Natural killer cell (primary cell): ENCODE results near the gene TMEM234. TPM values are rescaled to one million over a fixed set of nuclear protein-coding genes. Genes with fewer than 3 reads are reported as not detected.
"Not testable (repeated sequence)": the region's sequence is repeated elsewhere in the genome, so short reads cannot be mapped to it uniquely, and the experiment has no call there.

Source experiments
- ATAC-seq, 3 donors: fragments of 150-1000 bp in 2 of 3; fragments of 200-7000 bp in 1 of 3; cut with Tn5 transposase; 1 replicate in 1 of 3; 2 replicates in 2 of 3; pipeline ENCODE4 v1.10.0; 2021; ENCODE audit warnings: mild to moderate bottlenecking in 2 of 3, moderate library complexity in 2 of 3
- DNase-seq, 2 donors: peaks; one replicate each; pipeline versions ENCODE4 v3.0.0 to v3.0.0-alpha.2; 2013 to 2021; ENCODE audit warnings: mixed read lengths in 1 of 2
- H3K27ac ChIP-seq: one replicate; pipeline ENCODE4 v1.5.1; 2013; ENCODE audit warnings: mild to moderate bottlenecking, low read length
- H3K27me3 ChIP-seq: one replicate; pipeline ENCODE4 v1.6.1; 2013; ENCODE audit warnings: low read length; ENCODE audit not compliant: control insufficient read depth, insufficient read depth
- H3K36me3 ChIP-seq: one replicate; pipeline ENCODE4 v1.6.1; 2013; ENCODE audit warnings: low read length; ENCODE audit not compliant: control insufficient read depth, insufficient read depth
- H3K4me1 ChIP-seq: one replicate; pipeline ENCODE4 v1.6.1; 2013; ENCODE audit warnings: low read length; ENCODE audit not compliant: control insufficient read depth, insufficient read depth
- H3K4me3 ChIP-seq: one replicate; pipeline ENCODE4 v1.5.1; 2013; ENCODE audit warnings: low read length
- H3K9me3 ChIP-seq: one replicate; pipeline ENCODE4 v1.6.1; 2013; ENCODE audit warnings: low read length; ENCODE audit not compliant: control insufficient read depth, insufficient read depth
- H3K27ac Mint-ChIP-seq, 2 donors: one replicate each; pipeline ENCODE4 v1.8.0; 2022; ENCODE audit warnings: mild to moderate bottlenecking in 2 of 2, mixed read lengths in 2 of 2, moderate library complexity in 1 of 2
- H3K27me3 Mint-ChIP-seq, 2 donors: one replicate each; pipeline ENCODE4 v1.8.0; 2022; ENCODE audit warnings: low read depth in 2 of 2, mixed read lengths in 2 of 2
- H3K36me3 Mint-ChIP-seq: one replicate; pipeline ENCODE4 v1.8.0; 2022; ENCODE audit warnings: mixed read lengths
- H3K4me1 Mint-ChIP-seq, 2 donors: one replicate each; pipeline ENCODE4 v1.8.0; 2022; ENCODE audit warnings: mixed read lengths in 2 of 2
- H3K4me3 Mint-ChIP-seq: one replicate; pipeline ENCODE4 v1.8.0; 2022; ENCODE audit warnings: mild to moderate bottlenecking, moderate library complexity, mixed read lengths
- H3K9me3 Mint-ChIP-seq, 2 donors: one replicate each; pipeline ENCODE4 v1.8.0; 2022; ENCODE audit warnings: mixed read lengths in 2 of 2
- CTCF ChIP-seq: fragments of 200-600 bp; IDR thresholded peaks from one replicate; pipeline ENCODE4 v1.8.0; 2022; ENCODE audit warnings: antibody characterized with exemption
- WGBS: methylation state at CpG from one replicate; pipeline ENCODE4 v1.1.7; 2013; ENCODE audit warnings: missing lambda C conversion rate; ENCODE audit not compliant: insufficient coverage; 5-methylcytosine and 5-hydroxymethylcytosine counted together
- intact Hi-C: fragments of 100-400 bp; cut with micrococcal nuclease; formaldehyde crosslinking; loops from one replicate; pipeline ENCODE4 v1.14.2; 2022
- total RNA-seq, 4 donors: library from RNA; stranded (reverse); fragments of 120-200 nt in 1 of 4; gene quantifications; one replicate each; pipeline versions ENCODE4 v1.2.3 to v1.2.4, GENCODE V29; 2013 to 2022

TMEM234 gene
- total RNA-seq, 3 donors from 2014 or later (not counting 1 experiment from before 2014, with no cell fraction given), result 22.2 to 27.1 (median 24.7) TPM

- Histone ChIP-seq H3K4me3 (no peak overlapping the region), H3K27ac (no peak overlapping the region)
- 97% methylated on average over 9 of the region's 9 CpGs for WGBS
These were observed 43.7 kb upstream of the TMEM234 start for GRCh38 chr1:32265846-32266245.

DNA sequence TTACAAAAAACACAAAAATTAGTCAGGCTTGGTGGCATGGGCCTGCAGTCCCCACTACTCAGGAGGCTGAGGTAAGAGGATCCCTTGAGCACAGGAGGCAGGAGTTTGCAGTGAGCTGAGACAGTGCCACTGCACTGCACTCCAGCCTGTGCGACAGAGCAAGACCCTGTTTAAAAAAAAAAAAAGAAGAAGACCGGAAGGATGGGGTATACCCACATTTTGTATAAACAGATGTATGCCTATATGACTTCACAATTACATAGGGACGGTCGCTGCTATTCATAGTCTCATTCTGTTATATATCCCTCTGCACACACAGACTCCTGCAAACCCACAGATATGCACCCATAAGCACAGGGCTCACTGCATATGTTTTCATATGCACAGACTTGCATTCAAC lies 41.6 kb upstream of the TMEM234 start:
- H3K4me1 Mint-ChIP-seq, result peaks cover 31 to 39% of the 10 kb centered on the region in 2 donors
- H3K36me3 Mint-ChIP-seq, result no peaks in the 10 kb centered on the region
- no peaks in the 10 kb centered on the region for H3K9me3 ChIP-seq
- ATAC-seq, result peak; percentile 31 to 52 (median 46)
- H3K36me3 ChIP-seq, result peaks cover 11% of the 10 kb centered on the region
- H3K4me3 ChIP-seq, result no peak overlapping the region
- 46% methylated on average over 4 of the region's 4 CpGs for WGBS
- no peaks in the 10 kb centered on the region for H3K9me3 Mint-ChIP-seq
- peak in 1 of 2 donors; percentile 61 for DNase-seq
- peak overlapping the region; percentile 43 for H3K27ac ChIP-seq
- H3K4me3 Mint-ChIP-seq, result peak overlapping the region; percentile 31
- intact Hi-C loops, result loop anchor here (2.0 kb wide), 1 partner anchor 13 kb away; the partner anchor contains the start of gene LCK
- peaks cover 68% of the 10 kb centered on the region for H3K4me1 ChIP-seq
- no peaks in the 10 kb centered on the region for H3K27me3 Mint-ChIP-seq
- peak overlapping the region; percentile 53 to 70 for H3K27ac Mint-ChIP-seq
- H3K27me3 ChIP-seq, result no peaks in the 10 kb centered on the region
- TF ChIP-seq CTCF, result no peak

More at GRCh38 chr1:32265846-32266245, 43.7 kb upstream of the TMEM234 start:
- Mint-ChIP-seq H3K4me3 (no peak overlapping the region), H3K27me3 (no peaks in the 10 kb centered on the region), H3K27ac (peak overlapping the region; percentile 71 to 77), H3K36me3 (no peaks in the 10 kb centered on the region), H3K9me3 (no peaks in the 10 kb centered on the region), H3K4me1 (peaks cover 23 to 39% of the 10 kb centered on the region in 2 donors)
- no peak for TF ChIP-seq CTCF
- no peaks in the 10 kb centered on the region for H3K9me3 ChIP-seq
- DNase-seq (no peak), ATAC-seq (no peak)
- no peaks in the 10 kb centered on the region for H3K27me3 ChIP-seq
- peaks cover 11% of the 10 kb centered on the region for H3K36me3 ChIP-seq
- intact Hi-C loops, result loop anchor here (2.0 kb wide), 1 partner anchor 15 kb away; the partner anchor contains the start of gene LCK
- H3K4me1 ChIP-seq, result peaks cover 56% of the 10 kb centered on the region

DNA sequence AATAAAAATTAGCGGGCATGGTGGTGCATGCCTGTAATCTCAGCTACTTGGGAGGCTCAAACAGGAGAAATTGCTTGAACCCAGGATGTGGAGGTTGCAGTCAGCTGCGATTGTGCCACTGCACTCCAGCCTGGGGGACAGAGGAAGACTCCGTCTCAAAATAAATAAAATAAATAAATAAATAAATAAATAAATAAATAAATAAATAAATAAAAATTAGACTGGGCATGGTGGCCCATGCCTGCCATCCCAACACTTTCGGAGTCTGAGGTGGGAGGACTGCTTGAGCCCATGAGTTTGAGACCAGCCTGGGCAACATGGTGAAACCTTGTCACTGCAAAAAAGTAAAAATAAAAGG lies 41.1 kb upstream of the TMEM234 start:
- H3K9me3 ChIP-seq, H3K9me3 Mint-ChIP-seq, DNase-seq, ATAC-seq, H3K4me3 ChIP-seq, H3K27ac ChIP-seq, intact Hi-C loops, H3K36me3 Mint-ChIP-seq, H3K27me3 ChIP-seq, H3K27me3 Mint-ChIP-seq, H3K4me3 Mint-ChIP-seq: not testable (repeated sequence)
- Mint-ChIP-seq H3K4me1 (peaks cover 31 to 38% of the 10 kb centered on the region in 2 donors), H3K27ac (peak overlapping the region; percentile 53 to 70)
- H3K36me3 ChIP-seq, result peaks cover 11% of the 10 kb centered on the region
- 97% methylated on average over 2 of the region's 4 CpGs for WGBS
- H3K4me1 ChIP-seq, result peaks cover 73% of the 10 kb centered on the region

DNA sequence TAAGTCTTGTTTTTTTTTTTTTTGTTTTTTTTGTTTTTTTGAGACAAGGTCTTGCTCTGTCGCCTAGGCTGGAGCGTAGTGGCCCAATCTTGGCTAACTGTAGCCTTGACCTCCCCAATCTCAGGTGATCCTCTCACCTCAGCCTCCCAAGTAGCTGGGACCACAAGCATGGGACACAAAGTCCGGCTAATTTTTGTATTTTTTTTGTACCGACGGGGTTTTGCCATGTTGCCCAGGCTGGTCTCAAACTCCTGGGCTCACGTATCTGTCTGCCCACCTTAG lies 35.0 kb upstream of the TMEM234 start:
- no peak for ATAC-seq
- WGBS, result 80% methylated on average over 6 of the region's 6 CpGs
- H3K27me3 ChIP-seq, result no peaks in the 10 kb centered on the region
- intact Hi-C loops, result no loop called here
- H3K4me1 ChIP-seq, result peaks cover 92% of the 10 kb centered on the region
- peak overlapping the region; percentile 87 for H3K4me3 Mint-ChIP-seq
- H3K9me3 ChIP-seq, result no peaks in the 10 kb centered on the region
- no peaks in the 10 kb centered on the region for H3K27me3 Mint-ChIP-seq
- H3K36me3 Mint-ChIP-seq, result no peaks in the 10 kb centered on the region
- no peak overlapping the region for H3K4me3 ChIP-seq
- H3K36me3 ChIP-seq, result peaks cover 5% of the 10 kb centered on the region
- H3K4me1 Mint-ChIP-seq, result peaks cover 34 to 52% of the 10 kb centered on the region in 2 donors
- TF ChIP-seq CTCF, result no peak
- H3K9me3 Mint-ChIP-seq, result no peaks in the 10 kb centered on the region
- DNase-seq, result no peak
- H3K27ac ChIP-seq, result peak overlapping the region; percentile 86
- H3K27ac Mint-ChIP-seq, result peak overlapping the region; percentile 93 to 96
